MCF 10A (cell line): ENCODE results near the gene CORO1A. TPM values are rescaled to one million over a fixed set of nuclear protein-coding genes. Genes with fewer than 3 reads are reported as not detected.

Source experiments
- BruUV-seq: library from RNA; stranded (reverse); fragments of 400-500 nt; replicated peaks from 2 replicates; lab custom pipeline; 2021; lab: Mats Ljungman, UMichigan
- CTCF ChIA-PET: fragments of 300-600 bp; sonication (Branson Sonifier 250); formaldehyde crosslinking; extraction: SDS; loops from one replicate; lab custom pipeline; 2021; ENCODE audit warnings: antibody characterized with exemption, inconsistent platforms; lab: Yijun Ruan, JAX
- POLR2A ChIA-PET: fragments of 300-600, 350-650 bp; sonication (Branson Sonifier 250); formaldehyde crosslinking; extraction: SDS; loops from one replicate; lab custom pipeline; 2020; ENCODE audit warnings: antibody characterized with exemption, inconsistent platforms; lab: Yijun Ruan, JAX
- DNase-seq: peaks from one replicate; pipeline ENCODE4 v3.0.0-alpha.2; 2018; ENCODE audit not compliant: unreplicated experiment
- H3K27ac Mint-ChIP-seq: one replicate; pipeline ENCODE4 v1.8.0; 2022; ENCODE audit warnings: mild to moderate bottlenecking, low read depth, mixed read lengths; ENCODE audit not compliant: unreplicated experiment
- H3K27me3 Mint-ChIP-seq: one replicate; pipeline ENCODE4 v1.8.0; 2022; ENCODE audit warnings: mixed read lengths; ENCODE audit not compliant: insufficient read depth, unreplicated experiment
- H3K36me3 Mint-ChIP-seq: one replicate; pipeline ENCODE4 v1.8.0; 2022; ENCODE audit warnings: mild to moderate bottlenecking, moderate library complexity, mixed read lengths; ENCODE audit not compliant: insufficient read depth, unreplicated experiment
- H3K4me1 Mint-ChIP-seq: one replicate; pipeline ENCODE4 v1.8.0; 2022; ENCODE audit warnings: mixed read lengths; ENCODE audit not compliant: insufficient read depth, unreplicated experiment
- H3K4me3 Mint-ChIP-seq: one replicate; pipeline ENCODE4 v1.8.0; 2022; ENCODE audit warnings: mild to moderate bottlenecking, moderate library complexity, mixed read lengths; ENCODE audit not compliant: unreplicated experiment
- H3K9me3 Mint-ChIP-seq: one replicate; pipeline ENCODE4 v1.8.0; 2022; ENCODE audit warnings: mixed read lengths; ENCODE audit not compliant: unreplicated experiment
- CTCF ChIP-seq: fragments of 200-600 bp; IDR thresholded peaks from one replicate; pipeline ENCODE4 v1.8.0; 2022; ENCODE audit warnings: antibody characterized with exemption, mild to moderate bottlenecking; ENCODE audit not compliant: unreplicated experiment
- intact Hi-C: fragments of 100-400 bp; cut with micrococcal nuclease; formaldehyde crosslinking; loops from 2 replicates; pipeline ENCODE4 v1.14.1; 2022
- total RNA-seq: library from RNA; stranded (reverse); gene quantifications from 2 replicates; pipeline ENCODE4 v1.2.3, GENCODE V29; 2022

Gene CORO1A
- total RNA-seq, 1 experiment from 2014 or later: 1.9 TPM

DNA sequence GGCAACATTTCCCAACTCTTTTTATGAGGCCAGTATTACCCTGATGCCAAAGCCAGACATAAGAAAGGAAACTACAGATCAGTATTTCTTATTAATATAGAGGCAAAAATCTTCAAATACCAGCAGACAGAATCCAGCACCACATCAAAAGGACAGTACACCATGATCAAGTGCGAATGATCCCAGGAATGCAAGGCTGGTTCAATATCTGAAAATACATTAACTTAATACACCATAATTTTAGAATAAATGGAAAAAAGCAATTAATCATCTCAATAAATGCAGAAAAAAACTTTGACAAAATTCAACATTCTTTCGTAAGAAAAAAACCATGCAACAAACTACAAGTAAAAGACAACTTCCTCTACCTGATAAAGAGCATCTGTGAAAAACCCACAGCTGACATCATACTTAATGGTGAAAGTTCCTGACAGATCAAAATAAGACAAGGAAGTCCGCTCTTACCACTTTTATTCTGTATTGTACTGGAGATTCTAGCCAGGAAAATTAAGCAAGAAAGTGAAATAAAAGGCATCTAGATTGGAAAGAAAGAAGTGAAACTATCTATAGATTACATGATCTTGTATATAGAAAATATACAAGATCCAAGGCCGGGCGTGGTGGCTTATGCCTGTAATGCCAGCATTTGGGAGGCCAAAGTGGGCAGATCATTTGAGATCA is 34.0 kb upstream of the CORO1A start:
- intact Hi-C loops: no loop called here
- H3K27ac Mint-ChIP-seq: no peak overlapping the region
- CTCF ChIA-PET: no interaction called here
- no peak for TF ChIP-seq CTCF
- no peaks in the 10 kb centered on the region for H3K9me3 Mint-ChIP-seq
- H3K27me3 Mint-ChIP-seq: no peaks in the 10 kb centered on the region
- no peak for DNase-seq
- H3K4me3 Mint-ChIP-seq: no peak overlapping the region
- no peaks in the 10 kb centered on the region for H3K36me3 Mint-ChIP-seq
- no TSS peak for BruUV-seq
- POLR2A ChIA-PET: no interaction called here
- H3K4me1 Mint-ChIP-seq: no peaks in the 10 kb centered on the region

DNA sequence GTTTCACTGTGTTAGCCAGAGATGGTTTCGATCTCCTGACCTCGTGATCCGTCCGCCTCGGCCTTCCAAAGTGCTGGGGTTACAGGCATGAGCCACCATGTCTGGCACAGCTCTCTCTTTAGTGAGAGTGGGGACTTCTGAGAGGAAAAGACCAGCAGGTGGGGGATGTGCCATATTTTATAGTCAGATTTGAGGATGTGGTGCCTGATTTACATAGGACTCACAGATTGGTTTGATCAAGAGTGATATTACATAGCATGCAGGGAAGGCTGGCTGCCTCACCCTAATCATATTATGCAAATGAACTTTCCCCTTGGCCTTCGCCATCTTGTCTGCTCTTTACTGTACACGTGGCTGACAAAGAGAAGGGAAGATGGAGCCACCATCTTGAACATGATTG is 32.3 kb upstream of the CORO1A start:
- DNase-seq: no peak
- ChIA-PET POLR2A (interaction anchor here (1.0 kb wide), 1 partner anchor 17 kb away, joined by 3 read pairs; no protein-coding TSS in a partner anchor), CTCF (interaction anchor here (0.6 kb wide), 1 partner anchor 14 kb away, joined by 3 read pairs; no protein-coding TSS in a partner anchor)
- TF ChIP-seq CTCF: no peak
- Mint-ChIP-seq H3K4me3 (no peak overlapping the region), H3K27me3 (no peaks in the 10 kb centered on the region), H3K4me1 (no peaks in the 10 kb centered on the region), H3K36me3 (no peaks in the 10 kb centered on the region), H3K9me3 (no peaks in the 10 kb centered on the region), H3K27ac (no peak overlapping the region)
- intact Hi-C loops: no loop called here
- no TSS peak for BruUV-seq

GRCh38 chr16:30152517-30152916 is 30.9 kb upstream of the CORO1A start:
- Mint-ChIP-seq H3K4me1 (no peaks in the 10 kb centered on the region), H3K4me3 (no peak overlapping the region), H3K9me3 (no peaks in the 10 kb centered on the region), H3K27me3 (no peaks in the 10 kb centered on the region), H3K36me3 (no peaks in the 10 kb centered on the region), H3K27ac (no peak overlapping the region)
- ChIA-PET POLR2A (no interaction called here), CTCF (no interaction called here)
- no peak for TF ChIP-seq CTCF
- intact Hi-C loops: no loop called here
- BruUV-seq: no TSS peak
- no peak for DNase-seq

DNA sequence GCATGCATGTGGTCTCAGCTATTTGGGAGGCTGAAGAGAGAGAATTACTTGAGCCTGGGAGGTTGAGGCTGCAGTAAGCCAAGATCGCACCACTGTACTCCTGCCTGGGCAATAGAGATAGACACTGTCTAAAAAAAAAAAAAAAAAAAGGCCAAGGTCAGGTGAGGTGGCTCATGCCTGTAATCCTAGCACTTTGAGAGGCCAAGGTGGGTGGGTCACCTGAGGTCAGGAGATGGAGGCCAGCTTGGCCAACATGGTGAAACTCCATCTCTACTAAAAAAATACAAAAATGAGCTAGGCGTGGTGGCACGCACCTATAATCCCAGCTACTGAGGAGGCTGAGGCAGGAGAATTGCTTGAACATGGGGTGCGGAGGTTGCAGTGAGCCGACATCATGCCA is 28.2 kb upstream of the CORO1A start:
- Mint-ChIP-seq H3K4me1 (no peaks in the 10 kb centered on the region), H3K4me3 (no peak overlapping the region), H3K27ac (no peak overlapping the region), H3K9me3 (no peaks in the 10 kb centered on the region), H3K27me3 (no peaks in the 10 kb centered on the region), H3K36me3 (no peaks in the 10 kb centered on the region)
- POLR2A ChIA-PET: interaction anchor here (1.5 kb wide), 1 partner anchor 31 kb away, joined by 3 read pairs; no protein-coding TSS in a partner anchor
- CTCF ChIA-PET: interaction anchor here (1.0 kb wide), 1 partner anchor 31 kb away, joined by 5 read pairs; no protein-coding TSS in a partner anchor
- intact Hi-C loops: no loop called here
- no peak for DNase-seq
- no peak for TF ChIP-seq CTCF
- BruUV-seq: no TSS peak
